B cell (primary cell): ENCODE results near the gene FAR2. TPM values are rescaled to one million over a fixed set of nuclear protein-coding genes. Genes with fewer than 3 reads are reported as not detected.

Source experiments
- ATAC-seq: fragments of 200-7000 bp; cut with Tn5 transposase; one replicate; pipeline ENCODE4 v1.10.0; 2021; ENCODE audit warnings: low read depth, mild to moderate bottlenecking, moderate number of reproducible peaks, moderate library complexity
- CTCF ChIA-PET: fragments of 350-600 bp; sonication (Branson Sonifier 250); formaldehyde crosslinking; loops from one replicate; lab custom pipeline; 2021; ENCODE audit warnings: antibody characterized with exemption, inconsistent platforms; lab: Charles Lee
- POLR2A ChIA-PET: fragments of 350-600 bp; sonication (Branson Sonifier 250); formaldehyde crosslinking; loops from one replicate; lab custom pipeline; 2021; ENCODE audit warnings: antibody characterized with exemption; lab: Charles Lee
- DNase-seq: peaks from one replicate; pipeline ENCODE4 v3.0.0; 2013
- H2AFZ ChIP-seq: 2 replicates; pipeline ENCODE4 v1.6.1; 2012; ENCODE audit warnings: mild to moderate bottlenecking, low read depth, low read length; ENCODE audit not compliant: insufficient read depth, poor library complexity, severe bottlenecking
- H3K27ac ChIP-seq, 2 donors: 1 replicate in 1 of 2; 2 replicates in 1 of 2; pipeline ENCODE4 v1.5.1; 2012 to 2013; ENCODE audit warnings: low read length in 2 of 2, mild to moderate bottlenecking in 2 of 2, moderate library complexity in 1 of 2
- H3K27me3 ChIP-seq, 4 experiments: fragments of 200-600 bp in 1 of 4; sonication (generic) in 1 of 4; replicated peaks in 1 of 4; 1 replicate in 2 of 4; 2 replicates in 2 of 4; pipeline versions ENCODE4 v1.6.1 to v1.7.0; 2013 to 2016; ENCODE audit warnings: low read length in 3 of 4, mild to moderate bottlenecking in 2 of 4, mixed read lengths in 1 of 4, moderate library complexity in 1 of 4; ENCODE audit not compliant: insufficient read depth in 4 of 4, control insufficient read depth in 3 of 4; ENCODE audit errors: control extremely low read depth in 1 of 4
- H3K36me3 ChIP-seq, 2 experiments: replicated peaks in 1 of 2; 1 replicate in 1 of 2; 2 replicates in 1 of 2; pipeline versions ENCODE4 v1.6.1 to v1.7.1; 2013; ENCODE audit warnings: low read length in 1 of 2; ENCODE audit not compliant: insufficient read depth in 2 of 2, control insufficient read depth in 1 of 2; ENCODE audit errors: control extremely low read depth in 1 of 2, extremely low read depth in 1 of 2
- H3K4me1 ChIP-seq, 2 donors: fragments of 200-600 bp in 1 of 2; sonication (generic) in 1 of 2; 1 replicate in 1 of 2; 2 replicates in 1 of 2; pipeline versions ENCODE4 v1.5.1 to v1.6.1; 2013 to 2017; ENCODE audit warnings: low read length in 2 of 2; ENCODE audit not compliant: control insufficient read depth in 2 of 2, insufficient read depth in 2 of 2
- H3K4me2 ChIP-seq: replicated peaks from 2 replicates; pipeline ENCODE3; 2012; ENCODE audit warnings: mild to moderate bottlenecking, low read depth, low read length; ENCODE audit not compliant: poor library complexity, severe bottlenecking
- H3K4me3 ChIP-seq, 5 experiments: fragments of 200-600 bp in 1 of 5; sonication (generic) in 1 of 5; 1 replicate in 3 of 5; 2 replicates in 2 of 5; pipeline versions ENCODE4 v1.5.1 to v1.7.0; 2011 to 2016; ENCODE audit warnings: low read length in 4 of 5, mild to moderate bottlenecking in 4 of 5, low read depth in 2 of 5, control low read depth in 1 of 5, moderate library complexity in 1 of 5; ENCODE audit not compliant: insufficient read depth in 1 of 5; ENCODE audit errors: control extremely low read depth in 1 of 5, extremely low read depth in 1 of 5
- H3K79me2 ChIP-seq: fragments of 200-600 bp; sonication (generic); one replicate; pipeline ENCODE4 v1.6.0; 2016; ENCODE audit warnings: low read length; ENCODE audit not compliant: control insufficient read depth, insufficient read depth
- H3K9ac ChIP-seq: fragments of 200-600 bp; sonication (generic); 2 replicates; pipeline ENCODE4 v1.6.1; 2017; ENCODE audit warnings: mild to moderate bottlenecking, low read length, moderate library complexity
- H3K9me3 ChIP-seq, 3 donors: one replicate each; pipeline versions ENCODE4 v1.6.1 to v1.7.1; 2013; ENCODE audit warnings: low read length in 2 of 3; ENCODE audit not compliant: control insufficient read depth in 2 of 3, insufficient read depth in 1 of 3; ENCODE audit errors: control extremely low read depth in 1 of 3
- H4K20me1 ChIP-seq: 2 replicates; pipeline ENCODE4 v1.6.0; 2012; ENCODE audit warnings: mild to moderate bottlenecking, low read length; ENCODE audit not compliant: insufficient read depth, control insufficient read depth, poor library complexity, severe bottlenecking
- H3K27ac Mint-ChIP-seq: one replicate; pipeline ENCODE4 v1.8.0; 2021; ENCODE audit warnings: mixed read lengths
- H3K27me3 Mint-ChIP-seq: one replicate; pipeline ENCODE4 v1.8.0; 2021; ENCODE audit warnings: mixed read lengths
- H3K4me1 Mint-ChIP-seq: one replicate; pipeline ENCODE4 v1.8.0; 2021; ENCODE audit warnings: mixed read lengths
- H3K4me3 Mint-ChIP-seq: one replicate; pipeline ENCODE4 v1.8.0; 2021; ENCODE audit warnings: mixed read lengths
- H3K9me3 Mint-ChIP-seq: one replicate; pipeline ENCODE4 v1.8.0; 2022; ENCODE audit warnings: mixed read lengths; ENCODE audit not compliant: insufficient read depth
- CTCF ChIP-seq: fragments of 200-600 bp; IDR thresholded peaks from one replicate; pipeline ENCODE4 v1.8.0; 2022; ENCODE audit warnings: antibody characterized with exemption, mild to moderate bottlenecking
- EZH2 ChIP-seq: IDR thresholded peaks from 2 replicates; pipeline ENCODE4 v1.6.1; 2012; ENCODE audit warnings: borderline replicate concordance, low read depth, mild to moderate bottlenecking, moderate library complexity, low read length; ENCODE audit not compliant: insufficient read depth, poor library complexity, severe bottlenecking
- WGBS: methylation state at CpG from one replicate; pipeline ENCODE4 v1.1.5; 2013; ENCODE audit warnings: missing lambda C conversion rate; ENCODE audit not compliant: insufficient coverage; 5-methylcytosine and 5-hydroxymethylcytosine counted together
- intact Hi-C: fragments of 100-400 bp; cut with micrococcal nuclease; formaldehyde crosslinking; loops from one replicate; pipeline ENCODE4 v1.10.0; 2022
- polyA plus RNA-seq: library from polyadenylated mRNA; depleted of rRNA; stranded (reverse); fragments of >200 nt; gene quantifications from 2 replicates; pipeline ENCODE4 v1.2.3, GENCODE V29; 2012
- total RNA-seq, 2 donors: library from RNA; stranded (reverse); fragments of 120-200 nt in 1 of 2; gene quantifications; 1 replicate in 1 of 2; 2 replicates in 1 of 2; pipeline versions ENCODE4 v1.2.3 to v1.2.4, GENCODE V29; 2013 to 2022

The FAR2 gene
- total and polyA plus RNA-seq, 2 donors (not counting 1 experiment from before 2014, with no cell fraction given): 0.39 TPM; not detected in 1

- Histone ChIP-seq H3K4me1 (peaks cover 28 to 29% of the 10 kb centered on the region in 2 donors), H3K9ac (peak overlapping the region; percentile 62), H3K79me2 (no peaks in the 10 kb centered on the region), H3K9me3 (peaks cover 0 to 11% (median 0%) of the 10 kb centered on the region in 3 donors), H3K27me3 (peaks cover 0 to 30% (median 17%) of the 10 kb centered on the region in 4 experiments), H3K4me3 (peak overlapping the region in 4 of 5 experiments; percentile 36 to 68 (median 47)), H4K20me1 (no peaks in the 10 kb centered on the region), H3K36me3 (no peaks in the 10 kb centered on the region), H3K27ac (no peak overlapping the region), H2AFZ (peak overlapping the region; percentile 71), H3K4me2 (peak overlapping the region; percentile 89)
- Mint-ChIP-seq H3K9me3 (no peaks in the 10 kb centered on the region), H3K27ac (no peak overlapping the region), H3K4me1 (peaks cover 21% of the 10 kb centered on the region), H3K4me3 (peak overlapping the region; percentile 38), H3K27me3 (peaks cover 46% of the 10 kb centered on the region)
- no peak for DNase-seq
- ATAC-seq: no peak
- TF ChIP-seq CTCF (no peak), EZH2 (no peak)
- ChIA-PET CTCF (no interaction called here), POLR2A (no interaction called here)
- intact Hi-C loops: no loop called here
- 2% methylated on average over 23 of the region's 34 CpGs for WGBS
These were observed 708 bp downstream of the FAR2 start for GRCh38 chr12:29149691-29150281.

- no CpG with 5 or more reads among the region's 7 CpGs for WGBS
- no peak for TF ChIP-seq CTCF
- no peak for TF ChIP-seq EZH2
- H4K20me1 ChIP-seq: no peaks in the 10 kb centered on the region
- H3K9ac ChIP-seq: no peak overlapping the region
- Mint-ChIP-seq H3K9me3 (no peaks in the 10 kb centered on the region), H3K27ac (no peak overlapping the region), H3K4me1 (peaks cover 24% of the 10 kb centered on the region), H3K4me3 (peak overlapping the region; percentile 38), H3K27me3 (peaks cover 41% of the 10 kb centered on the region)
- H3K27me3 ChIP-seq: peaks cover 0 to 30% (median 17%) of the 10 kb centered on the region in 4 experiments
- peaks cover 28 to 33% of the 10 kb centered on the region in 2 donors for H3K4me1 ChIP-seq
- no peak overlapping the region for H3K27ac ChIP-seq
- no peak overlapping the region for H3K4me3 ChIP-seq
- DNase-seq (no peak), ATAC-seq (no peak)
- H2AFZ ChIP-seq: no peak overlapping the region
- no peak overlapping the region for H3K4me2 ChIP-seq
- ChIA-PET POLR2A (no interaction called here), CTCF (no interaction called here)
- H3K79me2 ChIP-seq: no peaks in the 10 kb centered on the region
- no peaks in the 10 kb centered on the region for H3K36me3 ChIP-seq
- H3K9me3 ChIP-seq: peaks cover 0 to 9% (median 0%) of the 10 kb centered on the region in 3 donors
- intact Hi-C loops: no loop called here
These were observed 1.4 kb downstream of the FAR2 start for GRCh38 chr12:29150462-29150861.
